Measurements from ENCODE around the gene EDN2.

The EDN2 gene

GRCh38 chr1:41435570-41436178 is 48.8 kb downstream of the EDN2 start:
- Histone ChIP-seq H2AFZ (ENCODE audit: low read depth, low read length) (no peak overlapping the region), H2BK5ac (ENCODE audit: low read depth, low read length, poor library complexity, severe bottlenecking) (no peak overlapping the region), H3K4me1 (ENCODE audit: control insufficient read depth, insufficient read depth, low read depth, low read length) (peaks cover 29% of the 10 kb centered on the region), H3K18ac (ENCODE audit: low read depth in 1 of 2, low read length in 2 of 2) (no peak overlapping the region), H4K91ac (ENCODE audit: low read length) (no peak overlapping the region), H3K9ac (ENCODE audit: low read length) (no peak overlapping the region), H3K4ac (ENCODE audit: low read depth in 1 of 2, low read length in 2 of 2) (no peak overlapping the region), H3K4me2 (ENCODE audit: low read length, poor library complexity, severe bottlenecking) (no peak overlapping the region), H2BK15ac (ENCODE audit: low read depth, poor library complexity, severe bottlenecking) (peak overlapping the region; percentile 27), H2BK12ac (ENCODE audit: low read length in 2 of 2) (peak overlapping the region in 1 of 2 experiments; percentile 56), H4K8ac (ENCODE audit: low read length) (no peak overlapping the region), H3K79me1 (replicated peaks; ENCODE audit: low read length, poor library complexity, severe bottlenecking) (no peaks in the 10 kb centered on the region), H3K27me3 (ENCODE audit: control insufficient read depth in 1 of 2, insufficient read depth in 1 of 2, low read length in 2 of 2) (peaks cover 30 to 68% of the 10 kb centered on the region in 2 experiments), H2BK120ac (ENCODE audit: low read depth, low read length) (no peak overlapping the region), H3K9me3 (ENCODE audit: control insufficient read depth, low read length) (no peaks in the 10 kb centered on the region), H3K36me3 (ENCODE audit: control insufficient read depth in 1 of 2, insufficient read depth in 2 of 2, low read depth in 1 of 2, low read length in 2 of 2) (no peaks in the 10 kb centered on the region), H2AK5ac (ENCODE audit: low read length, severe bottlenecking) (no peak overlapping the region), H3K14ac (ENCODE audit: low read length in 2 of 2) (no peak overlapping the region), H3K23ac (ENCODE audit: low read length in 2 of 2) (no peak overlapping the region), H3K27ac (ENCODE audit: low read length, poor library complexity, severe bottlenecking) (no peak overlapping the region), H3K4me3 (ENCODE audit: insufficient read depth in 1 of 2, low read depth in 1 of 2, low read length in 2 of 2) (no peak overlapping the region)
- peak; percentile 58 for DNase-seq
- 14% methylated on average over 14 of the region's 15 CpGs for WGBS

DNA sequence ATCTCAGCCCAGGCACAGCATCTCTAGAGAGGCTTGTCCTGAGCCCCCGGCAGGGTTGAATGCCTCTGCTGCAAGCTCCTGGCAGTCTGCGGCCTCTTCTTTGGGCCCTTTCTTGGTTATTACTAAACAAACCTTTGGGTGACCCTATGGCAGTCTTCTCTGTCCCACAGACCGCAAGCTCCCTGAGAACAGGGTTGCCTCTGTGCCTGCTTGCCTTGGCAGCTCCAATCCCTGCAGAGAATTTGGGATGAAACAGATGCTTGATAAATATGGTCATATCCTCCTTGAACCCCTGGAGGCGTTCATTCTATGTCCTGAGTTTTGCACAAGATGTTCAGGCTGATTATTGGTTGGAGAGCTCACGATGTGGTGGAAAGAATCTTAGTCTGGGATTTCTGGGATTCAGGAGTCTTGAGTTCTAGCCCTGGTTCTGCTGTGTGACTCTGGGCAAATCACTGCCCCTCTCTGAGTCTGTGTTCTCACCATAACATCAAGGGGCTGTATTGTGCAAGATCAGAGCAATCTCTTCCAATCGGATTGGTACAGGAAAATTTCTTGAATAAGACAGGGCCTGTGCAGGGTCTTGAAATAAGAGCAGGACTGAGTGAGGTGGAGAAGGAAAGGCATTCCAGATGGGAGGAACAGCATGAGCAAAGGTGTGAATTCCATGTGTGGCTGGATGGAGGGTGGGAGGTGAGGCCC is 49.6 kb downstream of the EDN2 start:
- Histone ChIP-seq H3K9me3 (ENCODE audit: control insufficient read depth, low read length) (no peaks in the 10 kb centered on the region), H3K4ac (ENCODE audit: low read depth in 1 of 2, low read length in 2 of 2) (no peak overlapping the region), H3K79me1 (replicated peaks; ENCODE audit: low read length, poor library complexity, severe bottlenecking) (no peaks in the 10 kb centered on the region), H2AFZ (ENCODE audit: low read depth, low read length) (no peak overlapping the region), H3K18ac (ENCODE audit: low read depth in 1 of 2, low read length in 2 of 2) (peak overlapping the region; percentile 16 to 45), H3K9ac (ENCODE audit: low read length) (no peak overlapping the region), H3K14ac (ENCODE audit: low read length in 2 of 2) (no peak overlapping the region), H3K4me1 (ENCODE audit: control insufficient read depth, insufficient read depth, low read depth, low read length) (peaks cover 29% of the 10 kb centered on the region), H2BK12ac (ENCODE audit: low read length in 2 of 2) (no peak overlapping the region), H3K27me3 (ENCODE audit: control insufficient read depth in 1 of 2, insufficient read depth in 1 of 2, low read length in 2 of 2) (peaks cover 30 to 63% of the 10 kb centered on the region in 2 experiments), H3K27ac (ENCODE audit: low read length, poor library complexity, severe bottlenecking) (no peak overlapping the region), H2BK5ac (ENCODE audit: low read depth, low read length, poor library complexity, severe bottlenecking) (no peak overlapping the region), H3K4me3 (ENCODE audit: insufficient read depth in 1 of 2, low read depth in 1 of 2, low read length in 2 of 2) (no peak overlapping the region), H2AK5ac (ENCODE audit: low read length, severe bottlenecking) (no peak overlapping the region), H4K91ac (ENCODE audit: low read length) (no peak overlapping the region), H3K36me3 (ENCODE audit: control insufficient read depth in 1 of 2, insufficient read depth in 2 of 2, low read depth in 1 of 2, low read length in 2 of 2) (no peaks in the 10 kb centered on the region), H2BK15ac (ENCODE audit: low read depth, poor library complexity, severe bottlenecking) (no peak overlapping the region), H3K23ac (ENCODE audit: low read length in 2 of 2) (no peak overlapping the region), H4K8ac (ENCODE audit: low read length) (no peak overlapping the region), H2BK120ac (ENCODE audit: low read depth, low read length) (no peak overlapping the region), H3K4me2 (ENCODE audit: low read length, poor library complexity, severe bottlenecking) (no peak overlapping the region)
- WGBS: 78% methylated on average over 6 of the region's 6 CpGs
- DNase-seq: no peak

DNA sequence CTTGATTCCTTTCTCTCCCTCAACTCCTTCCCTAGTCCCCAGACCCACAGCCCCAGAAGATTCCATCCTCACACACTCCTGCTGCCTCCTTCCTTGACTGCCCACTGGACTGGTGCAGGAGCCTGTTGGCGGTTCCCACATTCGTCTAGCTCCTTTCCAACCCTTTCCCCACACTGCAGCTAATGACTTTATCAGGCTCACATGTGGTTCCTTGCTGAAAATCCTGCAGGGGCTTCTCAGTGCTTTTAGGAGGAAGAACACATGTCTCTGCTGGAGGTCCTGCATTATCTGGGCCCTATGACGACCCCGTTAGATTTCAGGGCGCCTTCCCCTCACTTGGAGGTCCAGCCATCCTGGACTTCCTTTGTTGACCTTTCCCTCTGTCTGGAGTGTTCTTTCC is 50.2 kb downstream of the EDN2 start:
- Histone ChIP-seq H3K4ac (ENCODE audit: low read depth in 1 of 2, low read length in 2 of 2) (no peak overlapping the region), H3K23ac (ENCODE audit: low read length in 2 of 2) (no peak overlapping the region), H3K4me3 (ENCODE audit: insufficient read depth in 1 of 2, low read depth in 1 of 2, low read length in 2 of 2) (no peak overlapping the region), H3K27me3 (ENCODE audit: control insufficient read depth in 1 of 2, insufficient read depth in 1 of 2, low read length in 2 of 2) (peaks cover 36 to 62% of the 10 kb centered on the region in 2 experiments), H4K8ac (ENCODE audit: low read length) (no peak overlapping the region), H3K36me3 (ENCODE audit: control insufficient read depth in 1 of 2, insufficient read depth in 2 of 2, low read depth in 1 of 2, low read length in 2 of 2) (no peaks in the 10 kb centered on the region), H3K18ac (ENCODE audit: low read depth in 1 of 2, low read length in 2 of 2) (no peak overlapping the region), H3K79me1 (replicated peaks; ENCODE audit: low read length, poor library complexity, severe bottlenecking) (no peaks in the 10 kb centered on the region), H3K9me3 (ENCODE audit: control insufficient read depth, low read length) (no peaks in the 10 kb centered on the region), H3K9ac (ENCODE audit: low read length) (no peak overlapping the region), H2BK5ac (ENCODE audit: low read depth, low read length, poor library complexity, severe bottlenecking) (no peak overlapping the region), H2AFZ (ENCODE audit: low read depth, low read length) (no peak overlapping the region), H2BK120ac (ENCODE audit: low read depth, low read length) (no peak overlapping the region), H3K4me2 (ENCODE audit: low read length, poor library complexity, severe bottlenecking) (no peak overlapping the region), H2BK15ac (ENCODE audit: low read depth, poor library complexity, severe bottlenecking) (no peak overlapping the region), H3K4me1 (ENCODE audit: control insufficient read depth, insufficient read depth, low read depth, low read length) (peaks cover 29% of the 10 kb centered on the region), H2BK12ac (ENCODE audit: low read length in 2 of 2) (no peak overlapping the region), H3K27ac (ENCODE audit: low read length, poor library complexity, severe bottlenecking) (no peak overlapping the region), H2AK5ac (ENCODE audit: low read length, severe bottlenecking) (no peak overlapping the region), H3K14ac (ENCODE audit: low read length in 2 of 2) (peak overlapping the region in 1 of 2 experiments; percentile 26), H4K91ac (ENCODE audit: low read length) (no peak overlapping the region)
- DNase-seq: no peak
- WGBS: 52% methylated on average over 5 of the region's 5 CpGs

DNA sequence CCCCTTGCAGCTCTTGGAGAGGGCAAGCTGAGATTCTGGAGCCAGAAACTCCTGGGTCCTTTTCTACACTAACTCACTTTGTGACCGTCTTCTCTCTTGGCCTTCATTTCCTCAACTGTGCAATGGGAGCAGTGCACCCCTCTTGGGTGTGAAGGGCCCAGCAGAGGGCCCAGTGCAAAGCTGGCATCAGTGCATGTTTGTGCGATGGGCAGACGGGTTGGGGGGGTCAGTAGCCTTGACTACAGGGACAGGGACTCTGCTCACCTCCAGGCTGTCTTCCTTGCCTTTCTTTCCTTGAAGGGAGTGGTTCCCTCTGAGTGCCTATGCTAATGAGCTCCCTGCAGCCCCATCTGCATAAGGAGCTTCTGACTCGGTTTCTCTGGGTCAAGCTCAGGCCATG is 51.0 kb downstream of the EDN2 start:
- Histone ChIP-seq H3K4ac (ENCODE audit: low read depth in 1 of 2, low read length in 2 of 2) (peak overlapping the region in 1 of 2 experiments; percentile 28), H2AFZ (ENCODE audit: low read depth, low read length) (no peak overlapping the region), H3K9ac (ENCODE audit: low read length) (no peak overlapping the region), H2BK120ac (ENCODE audit: low read depth, low read length) (no peak overlapping the region), H3K23ac (ENCODE audit: low read length in 2 of 2) (no peak overlapping the region), H4K91ac (ENCODE audit: low read length) (peak overlapping the region; percentile 8), H2BK15ac (ENCODE audit: low read depth, poor library complexity, severe bottlenecking) (no peak overlapping the region), H3K14ac (ENCODE audit: low read length in 2 of 2) (peak overlapping the region in 1 of 2 experiments; percentile 74), H2BK5ac (ENCODE audit: low read depth, low read length, poor library complexity, severe bottlenecking) (no peak overlapping the region), H3K4me2 (ENCODE audit: low read length, poor library complexity, severe bottlenecking) (no peak overlapping the region), H3K79me1 (replicated peaks; ENCODE audit: low read length, poor library complexity, severe bottlenecking) (no peaks in the 10 kb centered on the region), H2BK12ac (ENCODE audit: low read length in 2 of 2) (peak overlapping the region in 1 of 2 experiments; percentile 84), H3K9me3 (ENCODE audit: control insufficient read depth, low read length) (no peaks in the 10 kb centered on the region), H3K36me3 (ENCODE audit: control insufficient read depth in 1 of 2, insufficient read depth in 2 of 2, low read depth in 1 of 2, low read length in 2 of 2) (no peaks in the 10 kb centered on the region), H3K4me3 (ENCODE audit: insufficient read depth in 1 of 2, low read depth in 1 of 2, low read length in 2 of 2) (peak overlapping the region in 1 of 2 experiments; percentile 10), H3K27me3 (ENCODE audit: control insufficient read depth in 1 of 2, insufficient read depth in 1 of 2, low read length in 2 of 2) (peaks cover 44 to 64% of the 10 kb centered on the region in 2 experiments), H3K4me1 (ENCODE audit: control insufficient read depth, insufficient read depth, low read depth, low read length) (peaks cover 29% of the 10 kb centered on the region), H3K18ac (ENCODE audit: low read depth in 1 of 2, low read length in 2 of 2) (peak overlapping the region in 1 of 2 experiments; percentile 90), H2AK5ac (ENCODE audit: low read length, severe bottlenecking) (peak overlapping the region; percentile 18), H3K27ac (ENCODE audit: low read length, poor library complexity, severe bottlenecking) (no peak overlapping the region), H4K8ac (ENCODE audit: low read length) (no peak overlapping the region)
- DNase-seq: no peak
- 88% methylated on average over 4 of the region's 4 CpGs for whole genome bisulfite sequencing

All from mesenchymal stem cell (in vitro differentiated cells and primary cell).